DOHH2 (cell line): ENCODE measurements around the gene SDC1.

Source experiments
- H3F3A ChIP-seq: fragments of 200-600 bp; sonication (generic), shearing (Covaris generic); 2 replicates; pipeline ENCODE4 v1.6.0; 2016; ENCODE audit warnings: antibody characterized with exemption, mild to moderate bottlenecking; ENCODE audit not compliant: control insufficient read depth, insufficient read depth
- H3K27ac ChIP-seq: fragments of 200-600 bp; sonication (generic); 2 replicates; pipeline ENCODE4 v1.5.1; 2014; ENCODE audit warnings: low read depth, mild to moderate bottlenecking, low read length, moderate library complexity
- H3K27me3 ChIP-seq: fragments of 200-600 bp; sonication (generic); 2 replicates; pipeline ENCODE4 v1.6.1; 2014; ENCODE audit warnings: mild to moderate bottlenecking, low read length, mixed read lengths; ENCODE audit not compliant: control insufficient read depth
- H3K36me3 ChIP-seq: fragments of 200-600 bp; sonication (generic); 2 replicates; pipeline ENCODE4 v1.6.1; 2014; ENCODE audit warnings: mild to moderate bottlenecking, low read length, moderate library complexity, mixed read lengths; ENCODE audit not compliant: control insufficient read depth
- H3K4me1 ChIP-seq: fragments of 200-600 bp; sonication (generic); 2 replicates; pipeline ENCODE4 v1.6.1; 2014; ENCODE audit warnings: mild to moderate bottlenecking, low read length, mixed read lengths; ENCODE audit not compliant: control insufficient read depth
- H3K4me2 ChIP-seq: fragments of 200-600 bp; sonication (generic); 2 replicates; pipeline ENCODE4 v1.6.0; 2014; ENCODE audit warnings: mild to moderate bottlenecking, low read length, moderate library complexity
- H3K4me3 ChIP-seq: fragments of 200-600 bp; sonication (generic); 2 replicates; pipeline ENCODE4 v1.5.1; 2014; ENCODE audit warnings: mild to moderate bottlenecking, low read length, mixed read lengths
- H3K79me2 ChIP-seq: fragments of 200-600 bp; sonication (generic); 2 replicates; pipeline ENCODE4 v1.6.1; 2014; ENCODE audit warnings: mild to moderate bottlenecking, low read length, mixed read lengths; ENCODE audit not compliant: control insufficient read depth
- H3K9me2 ChIP-seq: fragments of 200-600 bp; sonication (generic); replicated peaks from 2 replicates; pipeline ENCODE4 v1.6.1; 2014; ENCODE audit warnings: mild to moderate bottlenecking, low read length, mixed read lengths; ENCODE audit not compliant: control insufficient read depth
- H3K9me3 ChIP-seq: fragments of 200-600 bp; sonication (generic); 2 replicates; pipeline ENCODE4 v1.6.1; 2014; ENCODE audit warnings: antibody characterized with exemption, low read length, mixed read lengths; ENCODE audit not compliant: control insufficient read depth, insufficient read depth
- H4K20me1 ChIP-seq: fragments of 200-600 bp; sonication (generic); 2 replicates; pipeline ENCODE4 v1.6.0; 2014; ENCODE audit warnings: low read depth, mild to moderate bottlenecking, antibody characterized with exemption, low read length, moderate library complexity; ENCODE audit not compliant: control insufficient read depth, insufficient read depth
- CTCF ChIP-seq: fragments of 200-600 bp; sonication (generic); IDR thresholded peaks from one replicate; pipeline ENCODE4 v1.5.1; 2014; ENCODE audit warnings: antibody characterized with exemption, mild to moderate bottlenecking, low read depth, low read length; ENCODE audit not compliant: poor library complexity, severe bottlenecking
- EZH2phosphoT487 ChIP-seq: fragments of 200-600 bp; sonication (generic); IDR thresholded peaks from 2 replicates; pipeline ENCODE4 v1.6.1; 2017; ENCODE audit warnings: borderline replicate concordance, mild to moderate bottlenecking, antibody characterized with exemption, low read length, moderate library complexity, mixed read lengths

SDC1 gene

GRCh38 chr2:20153131-20153851 lies 71.6 kb downstream of the SDC1 start:
- H3K9me2 ChIP-seq = no peaks in the 10 kb centered on the region
- H3K4me2 ChIP-seq = no peak overlapping the region
- H3F3A ChIP-seq = peaks cover 3% of the 10 kb centered on the region; the same call in 1 of the 2 replicates
- no peak overlapping the region for H3K4me3 ChIP-seq
- no peaks in the 10 kb centered on the region for H4K20me1 ChIP-seq
- H3K27ac ChIP-seq = no peak overlapping the region
- H3K27me3 ChIP-seq = peaks cover 22% of the 10 kb centered on the region
- TF ChIP-seq CTCF (no peak), EZH2phosphoT487 (no peak)
- peaks cover 48% of the 10 kb centered on the region for H3K4me1 ChIP-seq
- no peaks in the 10 kb centered on the region for H3K79me2 ChIP-seq
- no peaks in the 10 kb centered on the region for H3K36me3 ChIP-seq
- H3K9me3 ChIP-seq = no peaks in the 10 kb centered on the region

GRCh38 chr2:20150806-20151571 lies 73.9 kb downstream of the SDC1 start:
- H3K27ac ChIP-seq = no peak overlapping the region
- H3K9me3 ChIP-seq = no peaks in the 10 kb centered on the region
- H3K4me1 ChIP-seq = peaks cover 30% of the 10 kb centered on the region
- peaks cover 20% of the 10 kb centered on the region for H3K27me3 ChIP-seq
- H3F3A ChIP-seq = no peaks in the 10 kb centered on the region
- no peaks in the 10 kb centered on the region for H3K36me3 ChIP-seq
- no peaks in the 10 kb centered on the region for H3K9me2 ChIP-seq
- H4K20me1 ChIP-seq = no peaks in the 10 kb centered on the region
- H3K4me3 ChIP-seq = no peak overlapping the region
- no peak overlapping the region for H3K4me2 ChIP-seq
- no peaks in the 10 kb centered on the region for H3K79me2 ChIP-seq
- TF ChIP-seq EZH2phosphoT487 = no peak
- no peak for TF ChIP-seq CTCF
